GM21390 (cell line): ENCODE data around the gene SYTL3.
"Not testable (repeated sequence)": the region's sequence is repeated elsewhere in the genome, so short reads cannot be mapped to it uniquely, and the experiment has no call there.

Source experiments
- ATAC-seq: cut with Tn5 transposase; IDR thresholded peaks from one replicate; pipeline ENCODE4 v1.9.1; 2021; ENCODE audit not compliant: unreplicated experiment

The SYTL3 gene

DNA sequence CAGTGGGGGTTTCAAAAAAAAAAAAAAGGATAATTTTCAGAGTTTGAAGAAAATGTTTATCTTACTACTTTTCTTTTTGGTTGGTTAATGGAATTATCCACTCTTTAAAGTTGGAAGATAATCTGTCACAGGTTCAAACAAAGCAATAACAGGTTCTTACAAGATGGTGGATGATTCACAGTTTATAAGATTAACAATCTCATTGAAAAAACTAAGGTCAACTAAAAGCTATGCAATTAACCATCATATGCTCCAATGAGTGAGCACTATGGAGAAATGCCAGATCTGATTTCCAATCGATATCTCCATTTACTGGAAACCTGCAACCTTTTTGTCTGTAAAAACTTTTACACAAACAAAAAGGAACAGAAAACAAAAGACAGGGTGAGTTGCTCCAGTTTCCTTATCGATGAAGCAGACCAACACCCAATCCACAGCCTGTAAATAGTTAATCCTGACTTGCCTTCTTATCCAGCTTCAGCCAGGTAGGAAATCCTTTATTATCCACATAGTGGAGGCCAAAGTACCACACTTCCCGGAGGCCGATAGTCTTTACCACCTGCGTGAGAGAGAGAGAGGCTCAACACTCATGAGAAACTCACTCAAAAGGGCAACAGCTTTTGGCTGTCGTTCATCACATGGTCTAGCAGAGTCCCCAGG lies 136.9 kb downstream of the SYTL3 start:
- ATAC-seq: no peak

DNA sequence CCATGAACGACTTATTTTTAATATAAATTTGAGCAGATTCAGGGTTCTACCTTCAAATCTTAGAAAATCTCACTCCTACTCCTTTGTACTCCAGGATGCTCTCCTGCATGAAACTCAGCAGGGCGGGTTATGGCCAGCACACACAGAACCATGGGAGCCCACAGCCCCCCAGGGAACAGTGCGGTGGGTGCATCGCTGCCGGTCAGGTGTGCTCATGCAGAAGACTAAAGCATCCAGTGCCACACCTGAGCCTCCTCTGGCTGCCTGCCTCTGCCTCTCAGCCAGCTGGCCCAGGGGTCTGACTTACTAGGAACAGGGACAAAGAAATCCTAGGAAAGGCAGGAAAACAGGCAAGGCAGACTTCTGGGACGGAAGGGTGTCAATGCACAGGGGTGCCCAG lies 137.5 kb downstream of the SYTL3 start:
- ATAC-seq: no peak

DNA sequence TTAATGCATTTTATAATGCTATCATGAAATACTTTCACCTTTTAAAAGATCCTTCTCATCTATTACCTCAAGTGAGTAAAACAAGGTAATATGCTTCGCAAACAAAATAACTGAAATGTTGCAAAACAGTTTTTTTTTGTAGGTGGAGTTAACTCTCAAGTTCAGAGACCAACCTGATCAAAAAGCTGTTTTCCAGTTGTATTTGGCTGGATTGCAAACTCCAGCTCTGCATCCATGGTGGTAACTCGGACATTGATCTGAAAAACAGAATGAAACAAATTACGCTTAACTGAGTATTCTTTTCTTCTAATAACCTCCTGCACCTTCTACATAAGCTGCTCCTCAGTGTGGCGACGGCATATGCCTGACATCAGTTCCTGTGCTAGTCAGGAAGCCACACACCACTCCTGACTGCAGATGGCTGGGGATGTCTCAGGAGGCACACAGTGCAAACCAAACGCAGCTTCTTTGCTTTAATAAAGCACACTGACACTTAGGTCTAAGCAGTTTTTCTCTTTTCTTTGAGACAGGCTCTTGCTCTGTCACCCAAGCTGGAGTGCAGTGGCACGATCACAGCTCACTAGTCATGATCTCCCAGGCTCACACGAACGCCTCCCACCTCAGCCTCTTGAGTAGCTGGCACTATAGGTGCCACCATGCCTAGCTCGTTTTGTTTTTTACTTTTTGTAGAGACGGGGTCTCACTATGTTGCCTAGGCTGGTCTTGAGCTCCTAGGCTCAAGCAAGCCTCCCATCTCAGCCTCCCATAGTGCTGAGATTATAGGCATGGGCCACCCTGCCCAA lies 139.5 kb downstream of the SYTL3 start:
- peak; percentile 64 for ATAC-seq

DNA sequence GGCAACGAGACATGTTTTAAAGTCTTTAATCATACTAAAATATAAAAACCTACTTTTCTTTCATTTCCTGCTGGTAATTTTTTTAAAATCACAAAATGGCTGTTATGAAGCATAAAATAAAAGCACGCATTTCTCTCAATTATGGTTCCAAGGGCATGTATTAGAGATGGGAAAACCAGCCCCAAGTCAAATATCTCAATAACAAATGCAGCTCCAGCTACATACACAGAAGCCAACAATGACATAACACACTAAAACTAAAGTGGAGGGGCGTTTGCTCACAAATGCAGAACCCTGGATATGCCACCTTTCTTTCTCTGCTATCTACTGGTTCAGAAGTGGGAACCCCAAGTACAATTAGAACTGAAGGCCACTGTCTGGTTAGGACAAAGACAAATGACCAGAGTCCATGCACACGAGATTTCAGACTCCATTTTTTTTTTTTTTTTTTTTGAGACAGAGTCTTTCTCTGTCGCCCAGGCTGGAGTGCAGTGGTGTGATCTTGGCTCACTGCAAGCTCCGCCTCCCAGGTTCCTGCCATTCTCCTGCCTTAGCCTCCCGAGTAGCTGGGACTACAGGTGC lies 141.5 kb downstream of the SYTL3 start:
- no peak for ATAC-seq

DNA sequence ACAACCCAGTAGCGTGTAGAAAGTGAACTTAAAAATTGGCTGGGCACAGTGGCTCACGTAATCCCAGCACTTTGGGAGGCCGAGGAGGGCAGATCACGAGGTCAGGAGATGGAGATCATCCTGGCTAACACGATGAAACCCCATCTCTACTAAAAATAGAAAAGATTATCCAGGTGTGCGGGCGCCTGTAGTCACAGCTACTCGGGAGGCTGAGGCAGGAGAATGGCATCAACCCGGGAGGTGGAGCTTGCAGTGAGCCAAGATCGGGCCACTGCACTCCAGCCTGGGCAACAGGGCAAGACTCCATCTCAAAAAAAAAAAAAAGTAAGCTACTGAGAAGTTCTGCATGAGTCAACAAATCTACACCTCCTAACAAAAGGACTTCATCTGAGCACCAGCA lies 142.7 kb downstream of the SYTL3 start:
- not testable (repeated sequence) for ATAC-seq

DNA sequence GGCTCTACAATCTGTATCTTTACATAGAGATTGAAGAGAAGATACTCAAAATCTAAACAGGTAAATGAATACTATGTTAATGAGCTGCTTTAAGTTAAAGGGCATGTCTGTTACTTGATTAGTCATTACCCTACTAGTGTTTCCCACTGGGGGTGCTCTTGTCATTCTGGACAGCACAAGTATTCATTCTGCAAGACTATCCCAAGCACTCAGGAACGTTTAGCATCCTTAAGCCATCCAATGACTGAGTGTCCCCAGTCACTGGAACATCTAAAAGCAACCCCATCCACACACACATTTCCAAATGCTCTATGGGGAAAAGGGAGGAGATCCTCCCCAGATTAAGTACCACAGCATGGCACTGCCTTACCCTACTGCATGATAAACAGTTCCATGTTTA lies 143.6 kb downstream of the SYTL3 start:
- no peak for ATAC-seq

DNA sequence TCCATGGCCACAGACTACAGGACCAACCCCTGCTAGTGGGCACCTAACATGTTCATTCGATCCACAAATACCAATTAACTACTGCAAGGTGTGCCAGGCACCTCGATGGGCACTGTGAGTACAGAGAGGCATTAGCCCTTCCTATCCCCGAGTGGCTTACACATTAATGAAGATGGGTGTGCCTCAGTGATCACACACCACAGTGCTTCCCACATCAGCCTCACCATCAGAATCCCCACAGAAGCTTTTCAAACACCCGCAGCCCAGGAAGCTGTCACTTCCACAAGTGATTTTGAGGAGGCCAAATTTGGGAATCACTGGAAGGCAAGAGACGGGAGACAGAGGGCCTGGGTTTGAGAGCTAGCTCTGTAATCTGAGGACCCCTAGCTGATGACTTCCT lies 145.7 kb downstream of the SYTL3 start:
- no peak for ATAC-seq

DNA sequence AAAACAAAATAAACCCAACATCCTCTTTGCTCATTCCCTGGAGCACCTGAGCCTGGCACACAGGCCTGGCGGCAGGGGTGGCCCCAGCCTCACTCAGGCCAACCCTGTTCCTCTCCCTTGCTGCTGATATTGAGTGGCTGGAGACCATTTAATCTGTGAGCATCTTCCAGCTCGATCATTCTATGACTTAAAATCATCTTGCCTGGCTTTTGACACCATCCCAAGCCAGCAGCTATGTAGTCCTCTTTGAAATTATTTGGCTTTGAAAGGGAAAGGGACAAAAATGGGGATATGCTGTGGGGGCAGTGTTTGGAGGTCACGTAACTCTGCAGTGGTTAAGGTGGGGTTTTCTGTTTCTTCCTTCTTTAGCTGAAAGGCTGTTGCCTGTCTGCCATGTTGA lies 146.5 kb downstream of the SYTL3 start:
- no peak for ATAC-seq

DNA sequence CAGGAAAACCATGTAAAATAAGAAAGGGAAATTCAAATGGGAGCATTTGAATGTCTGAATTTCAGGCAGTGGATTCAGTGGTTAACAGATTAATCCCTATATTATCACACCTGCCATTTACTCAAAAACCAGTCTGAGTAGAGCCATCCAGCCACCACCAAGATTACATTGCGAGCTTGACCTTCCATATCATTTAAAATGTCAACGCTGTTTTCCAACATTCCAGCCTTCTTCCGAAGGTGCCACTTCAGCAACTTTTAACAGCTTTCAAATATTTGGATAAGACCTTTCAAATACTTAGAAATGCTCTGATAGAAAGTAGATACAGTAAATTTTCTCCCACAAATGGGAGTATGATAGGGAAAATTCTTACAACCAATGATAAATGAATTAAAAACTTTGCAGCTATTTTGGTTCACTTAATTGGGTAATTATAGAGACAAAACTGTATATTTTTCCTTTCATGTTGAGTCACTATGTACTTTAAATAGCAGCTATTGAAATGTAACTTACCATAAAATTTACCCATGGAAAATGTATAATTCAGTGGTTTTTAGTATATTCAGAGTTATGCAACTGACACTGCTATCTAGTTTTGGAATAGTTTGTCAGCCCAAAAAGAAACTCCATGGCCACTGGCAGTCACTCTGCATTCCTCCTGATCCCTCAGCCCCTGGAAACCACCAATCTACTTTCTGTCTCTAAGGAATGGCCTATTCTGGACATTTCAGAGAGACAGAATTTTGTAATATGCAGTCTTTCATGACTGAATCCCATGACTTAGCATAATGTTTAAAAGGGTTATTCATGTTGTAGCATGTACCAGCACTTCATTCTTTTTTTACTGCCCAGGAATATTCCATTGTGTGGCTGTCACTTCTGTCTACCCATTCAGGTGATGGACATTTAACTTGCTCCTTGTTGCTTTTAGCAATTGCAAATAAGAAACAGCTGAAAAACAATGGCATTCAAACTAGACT lies 147.8 kb downstream of the SYTL3 start:
- ATAC-seq: no peak

DNA sequence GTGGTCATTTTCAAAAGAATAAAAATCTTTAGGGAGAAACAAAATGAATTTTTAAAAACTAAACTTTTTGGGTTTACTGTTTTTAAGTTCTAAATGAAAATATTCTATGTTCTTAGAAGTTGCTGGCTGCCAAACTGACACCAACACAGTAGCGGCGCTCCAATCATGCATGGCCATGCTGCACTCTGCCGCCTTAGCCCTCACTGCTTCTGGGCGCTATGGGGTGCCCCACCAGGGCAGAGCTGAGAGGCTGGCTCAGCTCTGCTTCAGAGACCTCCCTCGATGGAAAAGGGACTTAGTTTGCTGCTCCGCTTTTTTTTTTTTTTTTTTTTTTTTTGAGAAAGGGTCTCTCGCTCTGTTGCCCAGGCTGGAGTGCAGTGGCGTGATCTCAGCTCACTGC lies 148.5 kb downstream of the SYTL3 start:
- no peak for ATAC-seq

DNA sequence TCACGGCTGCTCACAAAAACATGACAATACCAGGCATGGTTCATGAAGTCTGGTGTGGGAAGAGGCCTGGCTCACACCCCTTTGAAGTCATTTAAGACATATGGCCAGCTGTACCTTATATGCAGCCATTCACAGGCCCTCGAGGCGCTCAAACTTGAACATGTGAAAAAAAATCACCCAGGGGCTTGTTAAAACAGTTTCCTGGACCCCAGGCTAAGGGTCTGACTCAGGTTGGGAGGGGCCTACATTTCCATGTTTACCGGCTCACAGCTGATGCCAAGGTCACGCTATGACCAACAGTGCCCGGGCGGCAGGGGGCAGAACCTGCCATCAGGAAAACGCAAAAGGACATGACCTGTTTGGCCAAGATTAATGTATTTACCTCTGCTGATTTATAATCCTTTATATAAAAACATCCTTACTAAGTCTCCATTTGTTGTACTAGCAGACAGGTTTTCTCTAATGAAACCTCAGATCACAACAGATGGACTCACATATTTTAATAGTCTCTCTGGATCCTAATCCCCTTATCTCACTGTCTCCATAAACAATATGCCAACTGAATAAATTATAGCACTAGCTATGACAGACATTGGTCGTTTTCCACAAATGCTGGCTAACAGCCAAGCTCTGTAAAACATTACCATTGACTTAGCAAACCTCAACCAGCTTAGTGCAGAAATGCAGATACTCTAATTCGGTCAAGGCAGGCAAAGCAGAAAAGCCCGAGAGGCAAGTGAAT lies 149.4 kb downstream of the SYTL3 start:
- ATAC-seq: no peak

DNA sequence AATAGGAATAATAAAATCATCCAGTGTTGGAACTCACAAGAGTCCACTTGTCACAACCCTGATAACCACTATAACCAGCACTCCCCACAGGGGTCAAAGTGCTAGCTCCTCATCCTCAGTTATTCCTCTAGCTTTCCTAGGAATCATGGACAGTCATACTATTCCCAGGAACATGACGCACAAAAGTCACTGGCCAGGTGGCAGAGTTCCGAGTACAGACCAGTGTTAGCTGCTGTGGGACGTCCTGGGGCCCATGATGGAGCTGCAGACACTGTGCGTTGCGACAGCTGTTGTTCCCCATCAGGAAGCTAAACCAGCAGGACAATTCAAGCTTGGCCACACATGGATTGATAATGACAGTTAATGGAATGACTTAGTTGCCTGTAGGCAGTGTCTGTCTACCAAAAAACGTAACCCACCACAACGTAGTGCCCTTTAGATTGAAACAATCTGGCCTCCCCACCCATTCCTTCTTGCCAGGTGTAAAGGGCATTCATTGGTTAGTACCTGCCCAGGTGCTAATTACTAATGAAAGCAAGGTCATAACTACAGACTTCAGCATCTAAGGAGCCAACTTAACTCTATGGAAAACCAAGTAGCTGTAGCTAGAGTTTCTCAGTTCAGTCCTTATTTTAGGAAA lies 151.9 kb downstream of the SYTL3 start:
- ATAC-seq: no peak

DNA sequence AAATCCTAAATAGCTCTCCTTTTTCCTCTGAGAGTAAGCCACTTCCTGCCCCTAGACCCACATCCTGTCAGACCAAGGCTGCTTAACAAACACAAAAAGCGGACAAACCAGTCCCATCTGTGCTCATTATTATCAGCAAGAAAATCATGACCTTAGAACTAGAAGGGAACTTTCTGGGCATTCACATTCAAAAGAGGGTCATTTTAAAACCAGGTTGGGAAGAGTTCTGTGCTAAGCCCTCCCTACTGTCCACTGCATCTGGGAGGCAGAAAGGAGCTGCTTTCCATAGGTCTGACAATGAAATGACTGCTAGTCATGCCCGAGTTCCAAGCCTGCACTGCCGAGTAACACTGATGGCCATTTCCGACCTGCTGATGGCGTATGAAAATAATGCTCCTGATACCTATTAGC lies 153.9 kb downstream of the SYTL3 start:
- ATAC-seq: peak; percentile 68

DNA sequence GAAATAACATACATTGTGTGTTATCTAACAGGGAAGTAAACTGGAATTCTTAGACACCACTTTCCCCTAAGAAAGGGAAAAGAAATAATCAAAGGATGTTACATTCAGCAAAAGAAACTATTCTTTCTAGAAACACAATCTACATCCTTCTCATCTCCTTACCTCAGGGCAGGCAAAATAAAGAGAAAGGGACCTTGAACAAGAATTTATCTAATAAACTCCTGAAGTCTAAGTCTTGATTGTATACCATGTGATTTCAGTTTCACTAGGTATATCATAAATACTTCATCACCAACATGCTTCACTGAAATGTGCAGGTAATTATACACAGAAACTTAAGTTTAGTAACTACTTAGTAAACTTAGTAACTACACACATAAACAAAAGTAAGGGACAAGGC lies 154.4 kb downstream of the SYTL3 start:
- ATAC-seq: no peak

DNA sequence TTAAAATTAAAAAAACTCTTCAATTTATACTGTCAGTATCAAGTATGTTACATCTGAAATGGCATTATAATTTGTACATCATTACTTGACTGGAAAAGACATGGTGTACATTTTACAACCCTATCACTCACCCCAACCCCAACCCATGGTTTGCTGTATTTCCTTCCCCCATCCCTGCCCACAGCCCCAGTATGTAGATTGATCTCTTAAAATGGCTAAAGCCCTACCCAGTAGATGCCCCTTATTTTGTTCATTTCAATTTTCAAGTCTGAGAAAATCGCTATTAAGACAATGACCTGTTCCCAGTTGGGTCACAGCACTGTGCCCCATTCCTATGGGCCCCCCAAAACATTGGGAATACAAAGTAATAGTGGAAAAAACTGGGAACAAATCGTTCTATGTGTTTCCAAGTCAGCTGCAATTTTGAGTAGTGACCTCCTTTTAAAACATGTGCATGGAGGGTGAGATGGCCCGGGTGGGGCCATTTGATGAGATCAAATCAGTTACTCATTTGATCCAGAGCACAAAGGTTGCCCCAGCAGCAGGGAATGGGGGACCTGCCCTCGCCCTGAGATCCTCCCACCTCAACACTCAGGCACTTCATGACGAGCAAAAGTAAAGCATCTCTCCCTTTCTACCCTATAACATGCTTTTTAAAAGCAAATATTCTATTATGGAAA lies 156.0 kb downstream of the SYTL3 start:
- no peak for ATAC-seq

DNA sequence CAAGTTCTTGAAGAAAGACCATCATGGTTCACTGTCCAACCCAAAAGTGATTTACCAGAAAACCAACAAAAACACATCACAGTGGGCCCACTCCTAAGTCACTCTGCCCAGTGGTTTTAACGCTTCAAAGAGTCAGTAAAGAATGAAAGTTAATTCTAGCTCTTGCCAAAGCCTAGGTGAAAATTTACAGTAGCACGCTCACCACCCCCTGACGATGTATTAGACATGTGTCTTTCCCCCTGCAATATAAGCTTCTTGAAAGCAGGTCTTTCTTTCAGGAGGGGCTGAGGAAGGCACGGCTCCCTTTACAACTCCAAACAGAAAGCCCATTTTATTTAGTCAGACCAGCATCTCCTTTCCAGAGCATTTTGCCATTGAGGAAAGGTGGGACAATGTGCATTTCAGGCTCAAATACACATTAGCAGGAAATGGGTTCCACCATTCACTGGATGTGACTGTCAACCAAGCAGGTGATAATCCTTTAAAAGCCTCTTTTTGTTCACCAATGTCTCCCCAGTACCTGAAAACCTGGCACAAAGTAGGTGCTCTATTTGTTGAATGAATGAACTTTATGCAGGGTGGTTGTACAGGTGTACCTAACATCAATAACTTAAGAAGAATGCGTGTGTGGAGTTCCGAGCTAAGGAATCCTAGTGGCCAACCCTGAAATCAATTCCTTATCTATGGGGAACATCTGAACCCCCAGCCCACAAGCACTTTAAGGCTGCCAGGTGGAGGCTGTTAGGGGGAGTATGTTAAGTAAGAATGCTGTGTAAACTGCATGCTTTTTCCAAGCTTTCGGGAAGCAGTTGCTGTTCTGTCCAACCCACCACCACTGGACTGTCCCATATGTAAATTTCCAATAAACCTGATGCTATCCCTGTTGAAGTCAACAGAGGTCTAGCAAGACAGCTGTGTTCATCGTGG lies 157.9 kb downstream of the SYTL3 start:
- no peak for ATAC-seq

DNA sequence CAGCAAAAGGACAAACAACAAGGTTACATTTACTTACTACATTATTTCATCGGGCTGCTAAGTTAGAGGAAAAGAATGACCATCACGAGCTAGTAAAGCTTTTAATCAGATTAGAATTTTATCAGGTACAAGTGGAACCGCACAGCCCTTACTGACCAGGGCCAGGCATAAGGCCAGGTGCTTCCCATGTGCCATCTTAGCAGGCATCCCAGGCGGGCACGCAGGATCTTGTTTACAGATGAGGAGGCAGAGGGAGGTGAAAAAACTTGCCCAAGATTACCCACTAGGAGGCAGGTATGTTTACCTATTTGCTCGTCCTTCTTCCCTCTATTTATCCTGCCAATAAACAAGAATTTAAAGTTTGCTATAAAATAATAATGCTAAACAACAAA lies 158.6 kb downstream of the SYTL3 start:
- no peak for ATAC-seq

DNA sequence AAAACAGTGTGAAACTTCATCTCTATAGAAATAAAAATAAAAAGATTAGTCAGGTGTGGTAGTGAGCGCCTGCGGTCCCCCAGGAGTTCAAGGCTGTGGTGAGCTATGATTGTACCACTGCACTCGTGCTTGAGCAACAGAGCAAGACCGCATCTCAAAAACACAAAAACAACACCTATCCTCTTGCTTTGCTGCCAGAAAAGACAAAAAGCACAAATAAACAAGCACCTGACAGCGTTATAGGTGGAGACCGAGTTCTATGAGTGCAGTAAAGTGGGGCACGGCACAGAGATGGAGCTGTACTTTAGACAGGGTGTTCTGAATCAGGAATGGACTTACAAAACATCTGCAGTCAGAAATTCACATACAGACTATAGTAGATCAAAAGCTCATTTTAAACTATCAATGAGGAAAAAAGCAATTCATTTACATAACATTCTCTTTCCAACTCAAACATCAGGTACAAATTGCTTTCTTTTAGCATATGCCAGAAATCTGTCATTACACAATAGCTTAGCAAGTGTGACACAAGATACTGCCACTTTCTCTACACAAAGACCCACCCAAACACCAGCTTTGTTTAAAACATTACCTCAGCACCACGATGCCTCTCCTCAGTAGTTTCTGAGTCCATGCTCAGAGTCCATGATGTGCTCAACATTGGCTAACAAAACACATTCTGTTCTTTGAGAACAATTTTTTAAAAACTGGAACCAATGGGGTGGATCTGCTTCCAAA lies 159.3 kb downstream of the SYTL3 start:
- ATAC-seq: peak; percentile 76
